Stimulated activated CD4-positive, alpha-beta T cell treated with anti-CD3 and anti-CD28 coated beads, Interleukin-1b, Interleukin-23, amount 100 ng/mL, for 1 hour (primary cell): ENCODE data around the gene SGSM2.

Experiments used
- DNase-seq, 2 donors: peaks; one replicate each; pipeline ENCODE4 v3.0.0-alpha.2; 2020; ENCODE audit warnings: low read depth in 2 of 2

SGSM2 gene

GRCh38 chr17:2398655-2399571 is 61.6 kb downstream of the SGSM2 start:
- peak in 1 of 2 donors; percentile 30 for DNase-seq

DNA sequence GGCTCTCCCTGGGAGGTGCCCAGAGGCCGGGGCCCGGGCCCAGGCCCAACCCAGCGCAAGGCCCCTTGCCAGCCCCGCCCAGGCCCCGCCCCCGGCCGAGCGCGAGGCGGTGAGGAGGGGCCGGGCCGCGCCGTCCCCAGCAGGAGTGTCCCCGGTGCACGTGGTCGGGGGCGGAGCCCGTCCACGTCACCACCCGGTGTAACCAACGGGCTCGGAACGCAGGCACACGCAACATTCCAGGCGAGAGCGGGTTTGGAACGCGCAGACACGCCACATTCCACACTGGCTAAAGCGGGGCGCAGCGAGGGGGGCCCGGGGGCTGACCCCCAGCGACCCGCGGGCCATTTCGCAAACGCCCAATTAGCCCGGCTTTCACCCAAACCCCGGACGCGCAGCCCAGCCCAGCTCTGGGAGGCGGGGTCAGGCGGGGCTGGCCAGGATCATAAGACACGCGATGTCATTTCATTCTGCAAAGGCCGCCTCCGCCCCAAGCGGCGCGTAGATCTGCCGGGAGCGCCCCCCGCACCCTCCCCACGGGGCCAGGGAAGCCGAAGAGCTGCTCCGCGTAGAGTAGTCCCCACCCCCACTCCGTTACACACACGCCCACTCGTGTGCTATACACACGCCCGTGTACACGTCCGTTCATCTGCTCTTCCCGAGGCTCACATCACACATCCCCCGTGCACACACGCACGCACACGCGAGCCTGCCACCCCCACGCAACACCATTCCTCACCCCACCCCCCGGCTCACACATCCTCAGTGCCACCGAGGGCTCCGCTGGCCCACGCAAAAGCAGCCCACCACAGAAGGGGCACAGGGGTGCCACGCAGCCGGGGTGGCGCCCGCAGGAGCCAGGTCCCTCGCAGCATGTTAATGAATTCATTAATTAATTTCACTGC is 62.5 kb downstream of the SGSM2 start:
- peak; percentile 79 to 90 for DNase-seq

DNA sequence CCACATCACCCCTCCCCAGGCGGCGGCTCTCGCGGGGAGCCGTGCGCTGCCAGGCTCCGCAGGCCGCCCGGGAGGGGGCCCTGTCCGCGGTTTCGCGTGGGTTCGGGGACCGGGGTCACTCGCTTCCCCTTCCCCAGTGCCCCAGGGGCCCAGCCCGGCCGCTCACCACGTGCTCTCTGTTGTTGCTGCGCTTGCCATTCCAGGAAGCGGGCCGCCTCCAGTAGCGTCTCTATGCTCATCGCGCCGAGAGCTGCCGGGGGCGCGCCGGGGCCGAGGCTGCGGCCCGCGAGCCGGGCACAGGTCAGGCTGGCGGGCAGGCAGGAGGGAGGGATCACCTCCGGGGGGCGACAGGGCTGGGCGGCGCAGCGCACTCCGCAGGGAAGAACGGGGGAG is 63.2 kb downstream of the SGSM2 start:
- DNase-seq, result no peak

DNA sequence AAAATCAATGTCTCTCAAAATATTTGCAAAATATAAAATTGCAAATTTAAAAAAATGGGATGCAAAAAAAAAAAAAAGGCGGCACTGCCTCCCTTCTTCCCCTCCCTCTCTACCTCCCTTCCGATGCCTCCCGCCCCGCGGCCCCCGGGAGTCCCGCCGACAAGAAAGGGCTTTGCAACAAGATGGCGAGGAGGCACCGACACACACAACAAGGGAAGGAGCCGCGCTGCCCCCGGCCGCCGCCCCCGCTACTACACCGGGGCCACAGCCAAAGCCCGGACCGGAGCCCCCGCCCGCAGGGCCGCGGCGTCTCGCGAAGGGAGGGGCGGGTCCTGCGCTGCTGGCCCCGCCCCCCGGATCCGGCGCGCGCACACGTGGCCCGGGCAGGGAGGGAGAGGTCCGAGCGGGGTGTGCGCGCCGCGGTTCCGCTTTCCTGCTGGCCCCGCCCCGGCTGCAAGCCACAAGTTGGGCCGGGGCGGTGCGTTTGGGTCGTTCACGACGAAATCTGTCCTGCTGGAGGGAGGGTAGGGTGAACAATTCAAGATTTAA is 63.6 kb downstream of the SGSM2 start, which contains the start of gene MNT:
Gene MNT, minus strand, starts transcription at position 184 of the 549 bp plus-strand sequence. CDS start 348 bp downstream, outside the sequence.
- DNase-seq, result peak; percentile 82 to 92

DNA sequence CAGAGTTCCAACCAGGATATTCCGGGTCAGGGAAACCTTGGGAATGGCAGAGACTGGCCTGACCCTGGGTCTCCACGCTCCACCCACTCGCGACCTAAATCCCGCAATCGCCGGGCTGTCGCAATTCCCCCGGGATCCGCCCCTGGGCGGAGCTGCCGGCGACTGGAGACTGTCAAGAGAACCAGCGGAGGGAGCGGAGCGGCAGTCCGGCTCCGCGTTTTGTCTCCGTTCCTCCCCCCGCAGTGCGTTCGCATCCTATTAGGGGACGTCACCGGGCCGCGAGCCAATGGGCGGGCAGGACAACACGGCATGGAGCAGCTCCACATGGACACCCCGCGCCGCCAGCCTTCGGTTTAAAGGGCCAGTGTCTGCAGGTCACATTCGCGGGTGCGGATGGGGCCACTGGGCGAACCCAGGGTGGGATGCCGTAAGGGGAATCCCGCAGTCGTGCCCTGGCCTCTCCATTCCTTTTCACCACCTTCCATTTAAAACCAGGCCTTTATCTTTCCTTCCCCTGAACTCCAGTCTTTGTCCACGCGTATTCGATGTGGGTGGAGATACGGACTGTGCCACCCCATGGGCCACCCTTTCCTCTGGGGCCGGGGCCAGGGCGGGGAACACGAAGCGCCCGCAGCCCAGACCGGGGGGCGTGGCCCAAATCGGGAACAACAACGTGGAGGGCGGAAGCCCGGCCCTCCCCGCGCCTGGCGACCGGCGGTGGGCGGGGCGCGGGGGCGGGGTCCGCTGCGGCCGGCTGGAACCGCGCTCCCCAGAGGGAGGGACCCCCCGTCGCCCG is 64.3 kb downstream of the SGSM2 start:
- DNase-seq, result peak; percentile 95 to 96

DNA sequence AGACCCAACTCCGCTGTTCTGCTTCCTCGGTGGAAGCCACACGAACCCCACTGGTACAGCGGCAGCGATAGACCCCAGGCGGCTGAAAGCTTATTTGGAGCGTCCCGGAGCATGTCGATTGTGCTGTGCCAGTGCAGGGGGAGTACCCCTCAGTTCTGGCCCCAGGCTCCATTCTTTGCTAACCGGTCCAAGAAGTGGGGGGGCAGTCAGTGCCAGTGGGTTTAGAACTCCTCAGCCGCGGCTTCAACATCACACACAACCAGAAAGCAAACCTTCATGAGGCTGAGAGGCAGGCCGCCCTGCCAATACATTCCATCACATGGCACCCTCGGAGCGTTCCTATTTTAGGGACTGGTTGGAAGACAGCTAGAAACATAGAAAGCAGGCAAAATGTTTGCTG is 65.2 kb downstream of the SGSM2 start:
- DNase-seq, result no peak

GRCh38 chr17:2403044-2403443 is 65.7 kb downstream of the SGSM2 start:
- DNase-seq, result no peak

DNA sequence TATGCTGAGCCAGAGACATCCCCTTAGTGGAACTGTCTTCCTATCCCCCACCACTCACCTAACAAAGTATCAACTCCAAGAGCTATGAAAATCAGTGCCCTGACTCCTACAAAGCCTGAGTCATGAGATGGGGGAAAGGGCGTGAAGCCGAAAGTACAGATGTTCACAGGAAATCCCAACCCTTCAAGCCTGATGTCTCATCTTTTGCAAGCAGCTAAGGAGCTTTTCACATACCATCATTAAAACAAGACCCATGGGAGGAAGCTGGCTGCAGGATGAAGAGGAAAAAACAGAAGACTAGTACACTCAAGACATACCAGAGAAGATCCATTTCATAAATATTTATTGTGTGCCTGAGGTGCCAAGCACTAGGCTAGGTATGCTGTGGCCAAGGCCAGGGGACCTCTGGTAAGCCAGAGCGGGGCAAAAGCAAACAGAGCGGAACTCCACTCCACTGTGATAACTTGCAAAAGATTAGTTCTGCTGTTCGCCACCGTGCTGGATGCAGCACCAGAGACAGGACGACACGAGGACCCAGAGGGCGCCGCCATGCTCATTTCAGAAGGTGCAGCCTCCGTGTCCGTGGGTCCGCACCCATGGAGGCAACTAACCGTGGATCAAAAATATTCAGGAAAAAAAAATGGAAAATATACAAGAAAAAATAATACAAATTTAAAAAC is 68.1 kb downstream of the SGSM2 start:
- DNase-seq, result no peak

DNA sequence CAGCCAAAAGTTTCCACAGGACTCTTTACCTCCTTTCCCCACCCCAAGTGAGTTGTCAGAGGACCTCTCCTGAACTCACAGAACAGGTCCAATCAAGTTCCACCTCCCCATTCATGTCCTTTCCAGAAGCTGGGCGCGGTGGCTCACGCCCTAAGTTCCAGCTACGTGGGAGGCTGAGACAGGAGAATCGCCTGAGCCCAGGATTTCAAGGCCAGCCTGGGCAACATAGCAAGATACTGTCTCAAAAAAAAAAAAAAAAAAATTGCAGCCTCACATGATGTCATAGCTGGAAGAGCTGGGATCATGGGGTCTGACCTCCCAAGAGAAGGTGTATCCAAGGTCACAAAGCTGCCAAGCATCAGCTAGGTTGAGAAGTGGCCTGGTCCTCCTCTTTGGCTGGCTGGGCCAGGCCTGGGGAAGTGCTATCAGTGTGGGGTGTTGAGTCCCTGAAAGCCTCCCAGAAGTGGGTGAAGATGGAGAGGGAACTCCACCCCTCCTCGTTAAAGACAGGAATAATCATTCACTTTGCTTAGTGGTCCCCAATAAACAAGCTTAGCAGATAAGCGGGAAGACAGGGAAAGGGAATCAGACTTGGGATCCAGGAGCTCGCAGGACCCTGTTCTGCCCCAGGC is 69.1 kb downstream of the SGSM2 start:
- DNase-seq, result no peak

- no peak for DNase-seq
Observed at GRCh38 chr17:2406903-2407790, 69.8 kb downstream of the SGSM2 start.

DNA sequence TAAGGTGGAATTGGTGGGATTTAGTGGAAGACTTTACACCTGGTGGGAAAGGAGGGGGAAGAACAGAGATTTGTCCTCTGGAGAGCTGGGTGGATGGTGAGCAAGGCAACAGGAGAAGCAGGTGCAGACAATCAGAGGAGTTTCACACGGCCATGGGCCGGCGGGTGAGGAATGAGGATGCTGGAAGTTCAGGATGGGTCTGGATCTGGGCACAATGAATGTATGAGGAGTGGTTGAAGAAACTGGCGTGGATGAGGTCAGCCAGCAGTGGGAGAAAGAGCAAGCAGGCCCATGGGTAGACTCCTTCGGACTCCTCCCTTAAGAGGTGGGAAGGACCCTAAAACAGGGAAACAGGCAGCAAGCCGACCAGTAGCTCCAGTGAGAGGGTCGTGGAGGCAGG is 73.7 kb downstream of the SGSM2 start:
- no peak for DNase-seq

GRCh38 chr17:2412561-2413021 is 75.3 kb downstream of the SGSM2 start:
- DNase-seq, result no peak

- no peak for DNase-seq
Observed at GRCh38 chr17:2414446-2415064, 77.3 kb downstream of the SGSM2 start.

DNA sequence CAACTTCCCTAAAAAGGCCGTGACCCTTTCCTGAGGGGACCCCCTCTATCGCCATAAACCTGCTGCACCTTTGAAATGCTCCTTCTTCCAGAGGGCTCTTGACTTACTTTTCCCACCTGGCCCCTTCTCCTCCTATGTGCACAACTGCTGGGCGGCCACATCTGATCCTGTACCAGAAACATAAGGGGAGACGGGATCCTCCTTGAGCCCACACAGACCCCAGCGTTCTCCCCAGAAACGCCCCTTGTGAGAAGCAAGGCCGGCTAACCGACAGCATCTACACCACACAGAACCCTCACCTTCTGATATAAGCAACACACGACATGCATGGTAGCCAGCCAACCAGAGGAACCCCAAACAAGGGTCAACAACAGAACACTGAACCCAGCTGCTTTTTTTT is 77.8 kb downstream of the SGSM2 start:
- DNase-seq, result no peak

DNA sequence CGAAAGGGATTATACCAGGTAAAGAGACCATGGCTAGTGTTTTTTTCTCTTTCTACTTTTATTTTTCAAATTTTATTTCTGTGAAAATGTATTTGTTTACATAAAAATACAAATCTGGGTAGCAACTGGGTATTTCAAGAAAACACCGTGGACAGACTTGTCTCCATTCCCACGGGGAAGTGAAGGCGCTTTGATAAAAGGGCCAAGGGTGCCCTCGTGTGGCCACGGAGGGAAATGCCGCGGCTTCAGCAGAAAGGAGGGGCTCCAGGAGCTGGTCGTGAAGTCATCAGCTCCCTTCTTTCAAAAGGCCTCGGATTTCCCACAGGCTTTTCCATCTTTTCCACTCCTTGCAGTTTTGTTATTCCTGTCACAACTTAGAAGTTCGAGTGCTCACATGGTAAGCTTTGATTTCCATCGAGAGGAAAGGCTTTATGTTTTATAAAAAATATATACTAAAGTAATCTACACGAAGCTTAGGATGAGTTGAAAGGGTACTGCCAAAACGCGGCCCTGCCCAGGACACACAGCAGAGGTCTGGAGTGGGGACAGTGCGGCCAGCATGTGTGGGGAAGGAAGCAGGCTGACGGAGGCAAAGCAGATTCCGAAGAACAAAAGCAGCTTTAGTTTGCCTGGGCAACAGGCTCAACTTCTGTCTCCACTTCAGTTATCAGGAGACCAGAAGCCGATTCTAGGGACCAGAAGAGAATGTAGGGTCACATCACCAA is 78.9 kb downstream of the SGSM2 start:
- peak; percentile 67 to 78 for DNase-seq

DNA sequence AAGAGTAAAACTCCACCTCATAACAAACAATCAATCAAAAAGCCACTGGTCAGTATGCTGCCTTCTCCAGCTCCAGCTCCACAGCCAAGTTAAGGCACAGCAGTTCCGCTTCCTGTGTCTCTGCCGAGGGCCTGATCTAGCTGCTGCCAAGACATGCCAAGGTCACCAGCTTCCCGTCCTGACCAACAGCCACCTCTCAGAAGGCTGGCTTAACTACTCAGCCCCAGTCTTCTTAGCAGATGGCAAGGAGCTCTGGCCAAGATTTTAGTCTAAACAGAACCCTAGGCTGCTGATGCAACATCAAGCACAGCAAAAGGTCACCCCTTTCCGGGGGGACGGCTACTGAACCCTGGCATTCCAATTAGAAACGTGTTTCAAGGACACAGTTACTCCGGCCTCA is 81.3 kb downstream of the SGSM2 start:
- no peak for DNase-seq

- DNase-seq, result no peak
Observed at GRCh38 chr17:2419486-2419885, 82.2 kb downstream of the SGSM2 start.

GRCh38 chr17:2420176-2420575 is 82.9 kb downstream of the SGSM2 start:
- DNase-seq, result no peak
